ENCODE results near the gene B3GALT4.

Gene B3GALT4

DNA sequence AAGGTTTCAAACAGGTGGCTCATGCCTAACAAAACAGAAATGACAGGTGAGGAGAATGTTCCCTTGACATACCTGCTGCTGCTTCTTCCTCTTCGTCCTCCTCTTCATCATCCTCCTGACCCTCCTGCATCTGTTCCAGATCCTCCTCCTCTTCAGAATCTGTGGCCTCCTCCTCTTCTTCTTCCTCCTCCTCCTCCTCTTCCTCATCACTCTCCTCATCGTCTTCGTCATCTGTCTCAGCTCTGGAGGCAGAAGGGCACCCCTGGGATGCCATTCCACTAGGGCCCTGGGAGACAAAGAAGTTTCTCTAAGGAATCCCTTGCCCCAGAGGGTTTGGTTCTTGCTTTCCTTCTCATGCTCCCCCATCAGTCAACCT lies 43.0 kb downstream of the B3GALT4 start:
- ChIA-PET CTCF (no interaction called here), POLR2A (interaction anchor here (5.0 kb wide), 1 partner anchor 22 kb away, joined by 42 read pairs; the partner anchor contains the start of gene RGL2)
- DNase-seq (ENCODE audit: extremely low spot score) = no peak
- TF ChIP-seq SP1 (IDR thresholded peaks at IDR 0.05) = no peak
- TF ChIP-seq CTBP1 (IDR thresholded peaks at IDR 0.05; ENCODE audit: borderline replicate concordance) = no peak
- no peak for TF ChIP-seq NFRKB (IDR thresholded peaks at IDR 0.05)
- no peak for TF ChIP-seq L3MBTL2 (conservative IDR thresholded peaks at IDR 0.05)
- no peak for TF ChIP-seq FOXM1 (IDR thresholded peaks at IDR 0.05; ENCODE audit: borderline replicate concordance)
- TF ChIP-seq ZNF384 (IDR thresholded peaks at IDR 0.05) = no peak
- no peak for TF ChIP-seq ELF4 (IDR thresholded peaks at IDR 0.05)
- TF ChIP-seq FOXA1 (IDR thresholded peaks at IDR 0.05) = no peak
- no peak for TF ChIP-seq LEF1 (IDR thresholded peaks at IDR 0.05; ENCODE audit: borderline replicate concordance)
- no peak for TF ChIP-seq HDGF (IDR thresholded peaks at IDR 0.05; ENCODE audit: borderline replicate concordance)

DNA sequence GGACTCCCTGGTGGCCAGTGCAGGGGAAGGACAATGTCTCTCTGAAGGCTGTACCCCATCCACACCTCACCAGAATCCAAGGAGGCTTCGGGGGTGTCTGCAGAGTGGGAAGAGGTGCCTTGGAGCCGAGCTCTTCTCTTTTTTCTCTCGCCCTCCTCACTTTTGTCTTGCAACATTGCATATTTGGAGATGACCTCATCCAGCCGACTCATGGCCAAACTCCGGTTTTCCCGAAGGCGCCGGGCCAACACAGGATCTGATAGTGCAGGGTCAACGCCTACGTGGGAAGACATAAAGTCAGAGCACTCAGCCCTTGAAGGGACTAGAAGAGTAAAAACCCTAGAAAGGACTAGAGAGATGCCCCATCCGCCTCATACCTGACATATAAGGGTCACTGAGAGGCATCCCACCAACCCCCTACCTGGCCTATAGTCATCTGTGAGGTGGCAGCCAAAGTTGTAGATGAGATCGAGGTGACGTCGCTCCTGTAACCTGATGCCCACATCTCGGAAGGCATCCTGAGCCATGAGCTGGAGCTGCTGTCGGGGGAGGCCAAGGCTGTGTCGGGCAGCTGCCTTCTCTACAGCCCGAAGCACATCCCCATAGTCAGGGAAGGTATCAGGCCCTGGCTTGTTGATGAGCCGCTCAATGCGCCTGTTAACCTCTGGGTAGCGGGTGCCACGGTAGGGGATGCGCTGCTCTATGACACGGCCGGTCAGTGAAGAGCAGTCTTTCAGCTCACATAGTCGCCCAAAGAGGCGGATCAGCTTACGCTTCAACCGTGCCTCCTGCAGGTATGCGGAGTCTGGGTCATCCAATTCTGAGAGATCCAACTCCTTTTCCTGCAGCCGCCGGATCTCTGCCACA lies 43.6 kb downstream of the B3GALT4 start:
- ChIA-PET CTCF (no interaction called here), POLR2A (interaction anchor here (1.3 to 5.0 kb wide), 2 partner anchors 22 to 49 kb away, joined by 5 to 42 read pairs; partner anchors contain the start of genes RGL2, RPS18 and VPS52)
- DNase-seq (ENCODE audit: extremely low spot score) = no peak
- TF ChIP-seq BHLHE40 (IDR thresholded peaks at IDR 0.05; ENCODE audit: borderline replicate concordance) = no peak
- no peak for TF ChIP-seq LEF1 (IDR thresholded peaks at IDR 0.05; ENCODE audit: borderline replicate concordance)
- TF ChIP-seq ZNF384 (IDR thresholded peaks at IDR 0.05) = no peak
- no peak for TF ChIP-seq FOXK2 (IDR thresholded peaks at IDR 0.05)
- TF ChIP-seq NFRKB (IDR thresholded peaks at IDR 0.05) = no peak
- no peak for TF ChIP-seq HDGF (IDR thresholded peaks at IDR 0.05; ENCODE audit: borderline replicate concordance)
- TF ChIP-seq CTBP1 (IDR thresholded peaks at IDR 0.05; ENCODE audit: borderline replicate concordance) = no peak
- TF ChIP-seq SUZ12 (IDR thresholded peaks at IDR 0.05) = no peak
- no peak for TF ChIP-seq TARDBP (IDR thresholded peaks at IDR 0.05)

DNA sequence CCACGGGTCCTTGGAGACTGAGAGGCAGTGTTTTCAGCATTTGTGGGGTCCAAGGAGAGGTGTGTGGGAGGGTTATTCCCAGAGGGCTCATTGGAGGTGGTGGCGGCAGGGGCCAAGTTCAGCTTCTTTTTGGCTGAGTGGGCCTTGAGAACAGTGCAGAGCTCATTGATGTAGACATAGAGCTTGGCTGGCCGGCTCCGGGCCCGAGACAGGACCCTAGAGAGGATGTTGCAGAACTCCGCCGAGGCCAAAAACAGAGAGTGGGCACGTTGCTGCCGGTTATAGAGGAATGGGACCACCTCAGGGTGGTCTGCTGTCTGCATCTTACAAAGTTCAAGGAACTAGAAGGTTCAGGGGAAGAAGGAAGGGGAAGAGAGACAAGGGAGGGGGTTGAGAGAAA lies 44.3 kb downstream of the B3GALT4 start:
- no peak for DNase-seq (ENCODE audit: extremely low spot score)
- no peak for TF ChIP-seq FOXK2 (IDR thresholded peaks at IDR 0.05)
- TF ChIP-seq BHLHE40 (IDR thresholded peaks at IDR 0.05; ENCODE audit: borderline replicate concordance) = no peak
- no peak for TF ChIP-seq ARNT (IDR thresholded peaks at IDR 0.05)
- no peak for TF ChIP-seq CTBP1 (IDR thresholded peaks at IDR 0.05; ENCODE audit: borderline replicate concordance)
- TF ChIP-seq LEF1 (IDR thresholded peaks at IDR 0.05; ENCODE audit: borderline replicate concordance) = no peak
- TF ChIP-seq, protein P1, sequence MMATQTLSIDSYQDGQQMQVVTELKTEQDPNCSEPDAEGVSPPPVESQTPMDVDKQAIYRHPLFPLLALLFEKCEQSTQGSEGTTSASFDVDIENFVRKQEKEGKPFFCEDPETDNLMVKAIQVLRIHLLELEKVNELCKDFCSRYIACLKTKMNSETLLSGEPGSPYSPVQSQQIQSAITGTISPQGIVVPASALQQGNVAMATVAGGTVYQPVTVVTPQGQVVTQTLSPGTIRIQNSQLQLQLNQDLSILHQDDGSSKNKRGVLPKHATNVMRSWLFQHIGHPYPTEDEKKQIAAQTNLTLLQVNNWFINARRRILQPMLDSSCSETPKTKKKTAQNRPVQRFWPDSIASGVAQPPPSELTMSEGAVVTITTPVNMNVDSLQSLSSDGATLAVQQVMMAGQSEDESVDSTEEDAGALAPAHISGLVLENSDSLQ (IDR thresholded peaks at IDR 0.05) = no peak
- TF ChIP-seq HDGF (IDR thresholded peaks at IDR 0.05; ENCODE audit: borderline replicate concordance) = no peak
- TF ChIP-seq NFRKB (IDR thresholded peaks at IDR 0.05) = no peak
- TF ChIP-seq ELF4 (IDR thresholded peaks at IDR 0.05) = no peak
- no peak for TF ChIP-seq FOXM1 (IDR thresholded peaks at IDR 0.05; ENCODE audit: borderline replicate concordance)
- TF ChIP-seq SP1 (IDR thresholded peaks at IDR 0.05) = no peak
- no peak for TF ChIP-seq L3MBTL2 (conservative IDR thresholded peaks at IDR 0.05)
- TF ChIP-seq ZNF384 (IDR thresholded peaks at IDR 0.05) = no peak
- POLR2A ChIA-PET = interaction anchor here (0.5 to 5.0 kb wide), 3 partner anchors 23 to 50 kb away, joined by 3 to 42 read pairs (median 5); partner anchors contain the start of genes RGL2, RPS18 and VPS52
- CTCF ChIA-PET = no interaction called here

DNA sequence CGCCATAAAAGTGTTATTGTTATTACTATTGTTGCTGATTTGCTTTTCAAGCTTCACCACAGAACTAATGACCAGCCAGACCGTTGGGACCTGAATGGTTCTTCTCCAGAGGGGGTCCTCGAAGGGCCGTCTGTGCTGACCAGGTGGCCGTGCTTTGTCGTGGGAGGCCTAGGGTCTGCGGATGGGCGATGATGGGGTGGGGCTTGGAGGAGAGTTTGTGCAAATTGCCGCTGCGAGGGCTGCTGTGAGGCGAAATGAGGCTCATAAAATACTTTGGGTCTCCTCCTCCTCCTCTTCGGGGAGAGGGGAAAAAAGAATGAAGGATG lies 46.7 kb downstream of the B3GALT4 start:
- ChIA-PET POLR2A (interaction anchor here (0.7 to 1.1 kb wide), 3 partner anchors 22 to 102 kb away, joined by 3 to 6 read pairs (median 4); no protein-coding TSS in a partner anchor), CTCF (interaction anchor here (0.9 kb wide), 1 partner anchor 41 kb away, joined by 3 read pairs; no protein-coding TSS in a partner anchor)
- no peak for DNase-seq (ENCODE audit: extremely low spot score)
- TF ChIP-seq SP1 (IDR thresholded peaks at IDR 0.05) (no peak), L3MBTL2 (conservative IDR thresholded peaks at IDR 0.05) (peak; percentile 75; the same call in 1 of the 2 replicates)

DNA sequence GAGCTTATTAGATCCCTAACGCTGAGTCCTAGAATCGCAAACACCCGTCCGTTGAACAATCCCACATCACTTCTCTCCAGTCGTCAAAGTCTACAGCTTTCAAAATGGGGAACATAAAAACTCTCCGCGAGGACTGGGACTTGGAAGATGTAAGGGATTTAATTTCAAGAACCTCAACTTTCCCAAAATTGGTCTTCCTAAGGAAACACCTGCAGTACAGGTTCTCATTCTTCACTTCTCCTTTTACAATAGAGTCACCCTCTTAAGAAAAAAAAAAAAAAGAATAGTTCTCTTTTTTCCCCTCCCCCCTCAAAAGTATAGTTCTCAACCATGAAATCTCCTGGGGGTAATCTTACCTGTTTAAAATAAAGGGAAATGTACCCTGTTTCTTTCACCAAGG lies 47.2 kb downstream of the B3GALT4 start:
- DNase-seq (ENCODE audit: extremely low spot score) = no peak
- ChIA-PET POLR2A (interaction anchor here (0.7 to 1.1 kb wide), 3 partner anchors 22 to 102 kb away, joined by 3 to 6 read pairs (median 4); no protein-coding TSS in a partner anchor), CTCF (interaction anchor here (0.9 kb wide), 1 partner anchor 42 kb away, joined by 3 read pairs; no protein-coding TSS in a partner anchor)
- TF ChIP-seq ELF4 (IDR thresholded peaks at IDR 0.05) (no peak), BHLHE40 (IDR thresholded peaks at IDR 0.05; ENCODE audit: borderline replicate concordance) (no peak), HDGF (IDR thresholded peaks at IDR 0.05; ENCODE audit: borderline replicate concordance) (no peak), SUZ12 (IDR thresholded peaks at IDR 0.05) (no peak), FOXK2 (IDR thresholded peaks at IDR 0.05) (no peak), FOXA1 (IDR thresholded peaks at IDR 0.05) (no peak)
- TF ChIP-seq, protein P1 (IDR thresholded peaks at IDR 0.05) = no peak

Data from HEK293T (cell line).